ACHN (cell line): ENCODE results near the gene PTCHD4.

Experiments used
- DNase-seq: peaks from one replicate; pipeline ENCODE4 v3.0.0-alpha.2; 2015
- in situ Hi-C: cut with HindIII; loops from 2 replicates; pipeline ENCODE4 v1.10.0; 2017; ENCODE audit warnings: low sequenced_read_pairs, low pct_ligation_motif_present, low pct_unique_long_range_greater_than_20kb

PTCHD4 gene

GRCh38 chr6:48068278-48069251 lies 42.4 kb downstream of the PTCHD4 start:
- in situ Hi-C loops: no loop called here
- DNase-seq: peak; percentile 24

GRCh38 chr6:48067886-48068277 lies 43.1 kb downstream of the PTCHD4 start:
- in situ Hi-C loops: no loop called here
- no peak for DNase-seq

- in situ Hi-C loops: no loop called here
- DNase-seq: no peak
These were observed 43.8 kb downstream of the PTCHD4 start for GRCh38 chr6:48067148-48067712.

- DNase-seq: no peak
- in situ Hi-C loops: no loop called here
These were observed 49.6 kb downstream of the PTCHD4 start for GRCh38 chr6:48061265-48061990.
